NCI-H1105 (cell line): ENCODE measurements around the gene CCT8.

Experiments used
- DNase-seq: peaks from one replicate; lab custom pipeline; 2025; lab: John Stamatoyannopoulos, UW

The CCT8 gene

GRCh38 chr21:29078869-29079767, 5.7 kb upstream of the CCT8 start:
- DNase-seq, result no peak

GRCh38 chr21:29077651-29078090, 4.2 kb upstream of the CCT8 start:
- DNase-seq, result peak; percentile 63

GRCh38 chr21:29076731-29077640, 3.5 kb upstream of the CCT8 start:
- DNase-seq, result peak; percentile 35

- no peak for DNase-seq
Measured at GRCh38 chr21:29075706-29076466, 2.4 kb upstream of the CCT8 start.

GRCh38 chr21:29074783-29075182, 1.3 kb upstream of the CCT8 start:
- DNase-seq, result no peak

- no peak for DNase-seq
Measured at GRCh38 chr21:29074007-29074376, 544 bp upstream of the CCT8 start.

GRCh38 chr21:29072873-29073221, 601 bp downstream of the CCT8 start:
- DNase-seq, result no peak

GRCh38 chr21:29064850-29065481, 8.5 kb downstream of the CCT8 start:
- no peak for DNase-seq

- no peak for DNase-seq
Measured at GRCh38 chr21:29056538-29057050, 16.9 kb downstream of the CCT8 start.

- no peak for DNase-seq
Measured at GRCh38 chr21:29056005-29056404, 17.4 kb downstream of the CCT8 start.

GRCh38 chr21:29055080-29055479, 18.4 kb downstream of the CCT8 start:
- no peak for DNase-seq

- no peak for DNase-seq
Measured at GRCh38 chr21:29053656-29054055, 19.8 kb downstream of the CCT8 start.

- no peak for DNase-seq
Measured at GRCh38 chr21:29053011-29053553, 20.4 kb downstream of the CCT8 start.

- DNase-seq, result no peak
Measured at GRCh38 chr21:29052224-29052623, 21.2 kb downstream of the CCT8 start.

GRCh38 chr21:29034678-29035077, 38.8 kb downstream of the CCT8 start:
- DNase-seq, result no peak

GRCh38 chr21:29033871-29034270, 39.6 kb downstream of the CCT8 start:
- no peak for DNase-seq

GRCh38 chr21:29033301-29033700, 40.1 kb downstream of the CCT8 start:
- DNase-seq, result no peak

- no peak for DNase-seq
Measured at GRCh38 chr21:29030909-29031308, 42.5 kb downstream of the CCT8 start.

- DNase-seq, result no peak
Measured at GRCh38 chr21:29029524-29029923, 43.9 kb downstream of the CCT8 start.

- DNase-seq, result no peak
Measured at GRCh38 chr21:29025328-29025713, 48.1 kb downstream of the CCT8 start.
